Upper lobe of left lung (tissue), 4 donors: ENCODE data around the gene C11orf65.

Experiments used
- POLR2A ChIP-seq, 4 donors: fragments of 450-650 bp; IDR thresholded peaks; one replicate each; pipeline ENCODE4 v1.5.1; 2016 to 2017; ENCODE audit warnings: antibody characterized with exemption in 4 of 4, mild to moderate bottlenecking in 2 of 4
- POLR2AphosphoS5 ChIP-seq, 2 donors: sonication (generic); formaldehyde crosslinking; IDR thresholded peaks; one replicate each; pipeline ENCODE4 v1.5.1; 2017; ENCODE audit warnings: antibody characterized with exemption in 2 of 2
- TF ChIP-seq, protein P1 (sequence below), 6 experiments: fragments of 450-650 bp in 4 of 6; fragments of 200-600 bp in 2 of 6; sonication (generic) in 2 of 6; IDR thresholded peaks; one replicate each; pipeline ENCODE4 v1.5.1; 2016 to 2019; ENCODE audit warnings: antibody characterized with exemption in 6 of 6

DNA sequence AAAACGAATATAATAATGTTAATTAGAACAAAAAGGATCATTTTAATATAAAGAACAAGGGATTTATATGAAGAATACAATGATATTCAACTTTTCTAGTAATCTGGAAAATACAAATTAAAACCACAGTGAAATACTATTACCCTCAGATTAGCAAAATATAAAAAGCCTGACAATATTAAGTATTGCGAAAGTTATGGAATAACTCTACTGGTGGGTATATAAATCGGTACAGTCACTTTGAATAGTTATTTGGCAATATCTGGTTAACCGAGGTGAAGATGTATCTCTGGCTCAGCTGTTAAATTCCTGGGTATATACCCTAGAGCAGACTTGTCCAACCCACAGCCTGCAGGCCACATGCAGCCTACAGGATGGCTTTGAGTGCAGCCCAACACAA is 125.7 kb downstream of the C11orf65 start:
- TF ChIP-seq, protein P1, sequence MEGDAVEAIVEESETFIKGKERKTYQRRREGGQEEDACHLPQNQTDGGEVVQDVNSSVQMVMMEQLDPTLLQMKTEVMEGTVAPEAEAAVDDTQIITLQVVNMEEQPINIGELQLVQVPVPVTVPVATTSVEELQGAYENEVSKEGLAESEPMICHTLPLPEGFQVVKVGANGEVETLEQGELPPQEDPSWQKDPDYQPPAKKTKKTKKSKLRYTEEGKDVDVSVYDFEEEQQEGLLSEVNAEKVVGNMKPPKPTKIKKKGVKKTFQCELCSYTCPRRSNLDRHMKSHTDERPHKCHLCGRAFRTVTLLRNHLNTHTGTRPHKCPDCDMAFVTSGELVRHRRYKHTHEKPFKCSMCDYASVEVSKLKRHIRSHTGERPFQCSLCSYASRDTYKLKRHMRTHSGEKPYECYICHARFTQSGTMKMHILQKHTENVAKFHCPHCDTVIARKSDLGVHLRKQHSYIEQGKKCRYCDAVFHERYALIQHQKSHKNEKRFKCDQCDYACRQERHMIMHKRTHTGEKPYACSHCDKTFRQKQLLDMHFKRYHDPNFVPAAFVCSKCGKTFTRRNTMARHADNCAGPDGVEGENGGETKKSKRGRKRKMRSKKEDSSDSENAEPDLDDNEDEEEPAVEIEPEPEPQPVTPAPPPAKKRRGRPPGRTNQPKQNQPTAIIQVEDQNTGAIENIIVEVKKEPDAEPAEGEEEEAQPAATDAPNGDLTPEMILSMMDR (IDR thresholded peaks at IDR 0.05), result no peak
- TF ChIP-seq POLR2A (IDR thresholded peaks at IDR 0.05) (no peak), POLR2AphosphoS5 (IDR thresholded peaks at IDR 0.05) (no peak)
